ENCODE results near the gene SCTR. TPM values are rescaled to one million over a fixed set of nuclear protein-coding genes. Genes with fewer than 3 reads are reported as not detected.

SCTR gene
- total RNA-seq, 4 donors from 2014 or later: not detected

DNA sequence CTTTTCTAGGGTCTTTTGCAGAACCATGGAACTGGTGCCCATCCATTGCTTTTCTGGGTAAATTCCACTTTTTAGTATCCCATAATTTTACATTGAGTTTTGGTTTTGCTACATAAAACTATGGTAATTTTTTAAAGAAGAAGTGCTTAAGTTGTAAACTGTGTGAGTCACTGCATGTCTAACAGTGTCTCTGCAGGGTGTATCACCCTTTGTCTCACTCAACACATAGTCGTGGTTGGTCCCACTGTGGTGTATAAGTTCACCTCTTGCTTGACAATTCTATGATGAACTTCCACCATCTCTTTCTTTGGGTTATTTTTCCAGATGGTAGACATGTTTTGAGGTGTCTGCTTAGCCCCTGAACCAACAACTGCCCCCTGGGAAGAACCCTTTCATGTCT is 10.5 kb downstream of the SCTR start:
- no peak for TF ChIP-seq CTCF (IDR thresholded peaks at IDR 0.05)
- no peak for TF ChIP-seq POLR2A (IDR thresholded peaks at IDR 0.05)
- Histone ChIP-seq H3K36me3 (no peaks in the 10 kb centered on the region), H3K9me3 (no peaks in the 10 kb centered on the region), H3K27ac (no peak overlapping the region), H3K4me3 (no peak overlapping the region), H3K4me1 (no peaks in the 10 kb centered on the region), H3K27me3 (peaks cover 0 to 24% (median 0%) of the 10 kb centered on the region in 4 donors)
- no peak for DNase-seq
- 23 to 29% methylated on average over 1 of the region's 1 CpG for WGBS, 2 donors
- intact Hi-C loops (cut with DNase I): no loop called here

DNA sequence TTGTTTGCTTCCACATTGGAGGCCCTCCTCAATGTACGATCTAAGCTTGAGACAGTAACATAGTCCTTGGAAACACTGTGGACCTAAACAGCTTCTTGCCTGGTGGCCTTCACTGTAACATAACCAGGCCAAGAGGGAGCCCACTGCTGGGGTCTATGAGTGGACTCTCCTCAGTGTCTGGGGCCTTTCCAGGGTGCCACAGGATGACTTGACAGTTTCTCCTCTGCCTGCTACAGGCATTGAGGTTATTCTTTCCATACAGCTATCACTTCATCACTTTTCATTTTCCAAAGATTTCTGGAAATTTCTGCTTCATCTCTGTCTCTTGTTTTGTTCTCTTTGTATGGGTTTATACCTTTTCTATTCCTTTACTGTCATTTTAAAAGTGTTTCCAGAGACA is 11.3 kb downstream of the SCTR start:
- H3K27ac ChIP-seq: no peak overlapping the region
- H3K4me3 ChIP-seq: no peak overlapping the region
- DNase-seq: no peak
- H3K9me3 ChIP-seq: no peaks in the 10 kb centered on the region
- intact Hi-C loops (cut with DNase I): no loop called here
- TF ChIP-seq CTCF (IDR thresholded peaks at IDR 0.05) (no peak), POLR2A (IDR thresholded peaks at IDR 0.05) (no peak)
- no peaks in the 10 kb centered on the region for H3K36me3 ChIP-seq
- H3K4me1 ChIP-seq: no peaks in the 10 kb centered on the region
- 60 to 100% methylated on average over 1 of the region's 1 CpG for WGBS, 2 donors
- peaks cover 0 to 24% (median 0%) of the 10 kb centered on the region in 4 donors for H3K27me3 ChIP-seq

DNA sequence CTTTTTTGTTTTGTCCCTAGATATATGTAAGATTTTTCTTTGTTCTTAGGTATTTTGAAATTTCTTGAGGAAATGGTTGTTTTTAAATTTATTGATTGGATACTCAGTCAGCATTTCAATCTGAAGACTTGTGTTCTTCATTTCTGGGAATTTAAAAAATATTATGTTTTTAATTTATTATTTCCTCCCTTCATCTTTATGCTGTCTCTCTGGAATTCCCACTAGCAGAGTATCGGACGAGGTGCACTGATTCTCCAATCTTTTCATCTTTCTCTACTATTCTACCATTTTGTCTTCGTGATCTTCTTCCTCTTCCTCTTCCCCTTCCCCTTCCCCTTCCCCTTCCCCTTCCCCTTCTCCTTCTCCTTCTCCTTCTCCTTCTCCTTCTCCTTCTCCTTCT is 12.3 kb downstream of the SCTR start:
- intact Hi-C loops (cut with DNase I): no loop called here
- Histone ChIP-seq H3K36me3 (no peaks in the 10 kb centered on the region), H3K9me3 (no peaks in the 10 kb centered on the region), H3K27me3 (peaks cover 0 to 24% (median 0%) of the 10 kb centered on the region in 4 donors), H3K4me3 (no peak overlapping the region), H3K4me1 (no peaks in the 10 kb centered on the region), H3K27ac (no peak overlapping the region)
- 76 to 78% methylated on average over 3 of the region's 3 CpGs for WGBS, 2 donors
- DNase-seq: no peak
- no peak for TF ChIP-seq POLR2A (IDR thresholded peaks at IDR 0.05)
- TF ChIP-seq CTCF (IDR thresholded peaks at IDR 0.05): no peak

DNA sequence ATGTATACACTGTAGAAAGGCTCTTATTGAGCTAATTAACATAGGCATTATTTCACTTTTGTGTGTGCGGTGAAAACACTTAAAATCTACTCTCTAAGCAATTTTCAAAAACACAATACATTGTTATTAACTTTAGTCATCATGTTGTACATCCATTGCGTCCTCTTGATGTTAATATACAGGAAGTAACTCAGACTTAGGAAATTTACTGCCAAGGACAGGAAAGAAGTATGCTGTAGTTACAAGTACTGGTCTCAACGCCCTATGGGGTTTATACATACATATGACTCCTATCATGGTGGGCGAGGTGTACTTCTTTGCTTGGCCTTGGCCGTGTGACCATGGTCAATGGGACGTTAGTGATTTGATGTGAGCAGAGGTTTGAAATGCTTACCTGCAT is 15.5 kb downstream of the SCTR start:
- Histone ChIP-seq H3K4me3 (no peak overlapping the region), H3K27me3 (peaks cover 0 to 5% (median 0%) of the 10 kb centered on the region in 4 donors), H3K27ac (no peak overlapping the region), H3K9me3 (peaks cover 0 to 5% (median 0%) of the 10 kb centered on the region in 3 donors), H3K4me1 (no peaks in the 10 kb centered on the region), H3K36me3 (no peaks in the 10 kb centered on the region)
- intact Hi-C loops (cut with DNase I): no loop called here
- TF ChIP-seq POLR2A (IDR thresholded peaks at IDR 0.05) (no peak), CTCF (IDR thresholded peaks at IDR 0.05) (no peak)
- WGBS, 2 donors: 64 to 69% methylated on average over 4 to 6 of the region's 6 CpGs
- no peak for DNase-seq

DNA sequence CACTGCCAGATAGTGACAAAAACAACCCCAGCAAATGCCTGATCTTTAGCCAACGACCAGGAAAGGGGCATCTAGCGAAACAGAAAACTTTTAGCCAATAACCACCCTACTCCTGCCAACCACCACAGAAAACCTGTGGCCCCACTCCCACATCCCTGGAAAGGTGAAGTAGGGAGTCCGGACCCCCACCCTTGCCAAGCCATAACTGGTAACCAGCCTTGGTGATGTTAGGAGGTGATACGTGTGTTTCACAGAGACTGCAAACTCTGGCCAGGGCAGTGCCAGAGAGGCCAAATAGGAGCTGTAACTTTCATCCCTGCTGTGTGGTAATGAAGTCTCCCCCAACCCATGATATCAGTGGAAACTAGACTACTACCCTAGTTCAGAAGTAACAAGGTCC is 27.6 kb downstream of the SCTR start:
- Histone ChIP-seq H3K4me1 (peaks cover 0 to 9% (median 0%) of the 10 kb centered on the region in 3 donors), H3K27me3 (peaks cover 0 to 35% (median 0%) of the 10 kb centered on the region in 4 donors), H3K9me3 (peaks cover 0 to 7% (median 6%) of the 10 kb centered on the region in 3 donors), H3K4me3 (no peak overlapping the region), H3K27ac (no peak overlapping the region), H3K36me3 (no peaks in the 10 kb centered on the region)
- no peak for DNase-seq
- 76 to 79% methylated on average over 4 of the region's 4 CpGs for WGBS, 2 donors
- intact Hi-C loops (cut with DNase I): no loop called here
- TF ChIP-seq CTCF (IDR thresholded peaks at IDR 0.05) (no peak), POLR2A (IDR thresholded peaks at IDR 0.05) (no peak)
